ENCODE measurements around the gene ENPP1. TPM values are rescaled to one million over a fixed set of nuclear protein-coding genes. Genes with fewer than 3 reads are reported as not detected.

The ENPP1 gene
- total and polyA plus RNA-seq, 2 of the 4 experiments (the other 2 are of a cell fraction): 10.9 to 38.9 TPM

- no peak overlapping the region for H4K8ac ChIP-seq (ENCODE audit: low read depth in 2 of 2, low read length in 2 of 2)
- no peak overlapping the region for H3K18ac ChIP-seq (ENCODE audit: low read depth, low read length)
- in situ Hi-C loops (cut with MboI; ENCODE audit: low sequenced_read_pairs): no loop called here
- H2BK20ac ChIP-seq (ENCODE audit: low read depth, low read length): no peak overlapping the region
- H3K4me1 ChIP-seq (ENCODE audit: control insufficient read depth, insufficient read depth, low read length): peaks cover 1% of the 10 kb centered on the region; the same call in 1 of the 2 replicates
- H3K27me3 ChIP-seq (ENCODE audit: control insufficient read depth, insufficient read depth, low read length): no peaks in the 10 kb centered on the region
- TF ChIP-seq CEBPB (IDR thresholded peaks at IDR 0.05; ENCODE audit: low read depth, low read length) (no peak), MXI1 (IDR thresholded peaks at IDR 0.05; ENCODE audit: borderline replicate concordance, low read depth, low read length) (no peak), RAD21 (IDR thresholded peaks at IDR 0.05; ENCODE audit: low read length) (no peak), NFE2L2 (IDR thresholded peaks at IDR 0.05; ENCODE audit: low read depth, low read length) (no peak), POLR2A (IDR thresholded peaks at IDR 0.05; ENCODE audit: low read depth, low read length) (no peak), MAFK (IDR thresholded peaks at IDR 0.05; ENCODE audit: low read depth, low read length) (no peak), SMC3 (IDR thresholded peaks at IDR 0.05; ENCODE audit: low read depth, low read length) (no peak), MAZ (IDR thresholded peaks at IDR 0.05; ENCODE audit: borderline replicate concordance, low read depth, low read length) (no peak), RCOR1 (IDR thresholded peaks at IDR 0.05; ENCODE audit: insufficient replicate concordance, low read length) (no peak), CHD1 (IDR thresholded peaks at IDR 0.05; ENCODE audit: low read depth, low read length) (no peak), BHLHE40 (IDR thresholded peaks at IDR 0.05; ENCODE audit: low read depth, low read length) (no peak), USF2 (IDR thresholded peaks at IDR 0.05; ENCODE audit: low read depth, low read length) (no peak), ELK1 (IDR thresholded peaks at IDR 0.05; ENCODE audit: borderline replicate concordance, low read depth, low read length) (no peak), CTCF (conservative IDR thresholded peaks at IDR 0.05; ENCODE audit: low read depth, low read length) (no peak), FOS (IDR thresholded peaks at IDR 0.05; ENCODE audit: low read depth, low read length) (no peak), RFX5 (IDR thresholded peaks at IDR 0.05; ENCODE audit: low read depth, low read length) (no peak)
- no peak overlapping the region for H3K27ac ChIP-seq (ENCODE audit: insufficient read depth, low read length)
- no CpG with 5 or more reads among the region's 8 CpGs for WGBS, 2 experiments (ENCODE audit: extremely low coverage in 2 of 2, insufficient read length in 1 of 2)
- H3K36me3 ChIP-seq (ENCODE audit: control insufficient read depth, insufficient read depth, low read length): no peaks in the 10 kb centered on the region
- POLR2A ChIA-PET (ENCODE audit: unreplicated experiment): interaction anchor here (0.5 kb wide), 1 partner anchor 63 kb away, joined by 4 read pairs; no protein-coding TSS in a partner anchor
- H3K4me2 ChIP-seq (ENCODE audit: low read depth, low read length): no peak overlapping the region
- no peak overlapping the region for H2BK5ac ChIP-seq (ENCODE audit: low read depth, low read length, poor library complexity, severe bottlenecking)
- no peaks in the 10 kb centered on the region for H3K9me3 ChIP-seq (ENCODE audit: control insufficient read depth, insufficient read depth, low read length)
- DNase-seq (no peak), ATAC-seq (ENCODE audit: low read depth) (no peak)
- no peak overlapping the region for H3K4me3 ChIP-seq (ENCODE audit: insufficient read depth, low read depth, low read length)
- H2AK9ac ChIP-seq (replicated peaks; ENCODE audit: low read depth, low read length, poor library complexity): no peak overlapping the region
- H2AK5ac ChIP-seq (ENCODE audit: low read depth, low read length): no peak overlapping the region
- H3K23ac ChIP-seq (ENCODE audit: low read depth, low read length): no peak overlapping the region
- H2AFZ ChIP-seq (replicated peaks; ENCODE audit: low read length, poor library complexity): no peak overlapping the region
- intact Hi-C loops (cut with micrococcal nuclease): no loop called here
- BruUV-seq (replicated peaks): no TSS peak
- H4K20me1 ChIP-seq (ENCODE audit: insufficient read depth, low read length): no peaks in the 10 kb centered on the region
- no peak overlapping the region for H3K56ac ChIP-seq (ENCODE audit: extremely low read depth, insufficient read depth, low read length)
- H2BK15ac ChIP-seq (ENCODE audit: low read depth, low read length): no peak overlapping the region
- H3K9ac ChIP-seq (ENCODE audit: low read depth, low read length): no peak overlapping the region
- CTCF ChIA-PET: no interaction called here
- no peaks in the 10 kb centered on the region for H3K9me1 ChIP-seq (ENCODE audit: insufficient read depth, low read length)
- H3K14ac ChIP-seq (replicated peaks; ENCODE audit: low read depth, low read length): no peak overlapping the region
- no peak overlapping the region for H2BK120ac ChIP-seq (ENCODE audit: low read depth, low read length)
- no peak overlapping the region for H4K91ac ChIP-seq (ENCODE audit: insufficient read depth, low read depth, low read length)
- no peaks in the 10 kb centered on the region for H3K79me1 ChIP-seq (ENCODE audit: low read depth in 1 of 2, low read length in 2 of 2)
- H4K5ac ChIP-seq (ENCODE audit: low read depth, low read length): no peak overlapping the region
- H3K4ac ChIP-seq (ENCODE audit: low read depth, low read length): no peak overlapping the region
- dilution Hi-C loops (cut with HindIII; ENCODE audit: low sequenced_read_pairs, unreplicated experiment): no loop called here
Measured at GRCh38 chr6:131851049-131851769, 43.4 kb downstream of the ENPP1 start.

Data from IMR-90 (cell line).